PC-3 (cell line): ENCODE data around the gene MGAT5. TPM values are rescaled to one million over a fixed set of nuclear protein-coding genes. Genes with fewer than 3 reads are reported as not detected.

Experiments
- ATAC-seq: fragments of 200-7000 bp; cut with Tn5 transposase; 2 replicates; pipeline ENCODE4 v1.9.1; 2020; ENCODE audit warnings: mild to moderate bottlenecking, moderate library complexity
- BruUV-seq: library from RNA; stranded (reverse); fragments of 400-500 nt; replicated peaks from 2 replicates; lab custom pipeline; 2021; lab: Mats Ljungman, UMichigan
- CTCF ChIA-PET: fragments of 300-600 bp; sonication (Branson Sonifier 250); formaldehyde crosslinking; loops from one replicate; lab custom pipeline; 2022; ENCODE audit warnings: antibody characterized with exemption; lab: Charles Lee
- POLR2A ChIA-PET: fragments of 300-600 bp; sonication (Branson Sonifier 250); formaldehyde crosslinking; loops from one replicate; lab custom pipeline; 2022; ENCODE audit warnings: antibody characterized with exemption; ENCODE audit not compliant: unreplicated experiment; lab: Charles Lee
- DNase-seq: peaks from one replicate; pipeline ENCODE4 v3.0.0-alpha.2; 2015
- H2AFZ ChIP-seq: fragments of 300-600 bp; sonication (generic); 2 replicates; pipeline ENCODE4 v1.6.0; 2016; ENCODE audit warnings: antibody characterized with exemption, low read length
- H3F3A ChIP-seq: fragments of 300-600 bp; sonication (generic); one replicate; pipeline ENCODE4 v1.6.0; 2017; ENCODE audit warnings: antibody characterized with exemption, low read length, control low read depth, mild to moderate bottlenecking; ENCODE audit not compliant: unreplicated experiment
- H3K27ac ChIP-seq: fragments of 300-600 bp; sonication (generic); 2 replicates; pipeline ENCODE4 v1.5.1; 2016; ENCODE audit warnings: mild to moderate bottlenecking, low read length
- H3K27me3 ChIP-seq: fragments of 300-600 bp; sonication (generic); 2 replicates; pipeline ENCODE4 v1.6.1; 2016; ENCODE audit warnings: low read length, mixed read lengths
- H3K36me3 ChIP-seq: fragments of 300-600 bp; sonication (generic); 2 replicates; pipeline ENCODE4 v1.6.1; 2016; ENCODE audit warnings: low read depth, mixed run types, low read length, mixed read lengths
- H3K4me1 ChIP-seq: fragments of 300-600 bp; sonication (generic); 2 replicates; pipeline ENCODE4 v1.5.1; 2016; ENCODE audit warnings: low read length; ENCODE audit not compliant: insufficient read depth
- H3K4me2 ChIP-seq: fragments of 300-600 bp; sonication (generic); 2 replicates; pipeline ENCODE4 v1.6.0; 2016; ENCODE audit warnings: low read length
- H3K4me3 ChIP-seq: fragments of 300-600 bp; sonication (generic); 2 replicates; pipeline ENCODE4 v1.5.1; 2016; ENCODE audit warnings: mild to moderate bottlenecking, low read length, mixed read lengths
- H3K79me2 ChIP-seq: fragments of 300-600 bp; sonication (generic); 2 replicates; pipeline ENCODE4 v1.6.1; 2017; ENCODE audit warnings: low read length, mixed read lengths
- H3K9ac ChIP-seq: fragments of 300-600 bp; sonication (generic); 2 replicates; pipeline ENCODE4 v1.6.0; 2016; ENCODE audit warnings: mild to moderate bottlenecking, low read length
- H3K9me2 ChIP-seq: fragments of 300-600 bp; sonication (generic); replicated peaks from 2 replicates; pipeline ENCODE4 v1.6.1; 2016; ENCODE audit warnings: mixed run types, low read length, mixed read lengths
- H3K9me3 ChIP-seq: fragments of 300-600 bp; sonication (generic); 2 replicates; pipeline ENCODE4 v1.6.1; 2016; ENCODE audit warnings: low read length, mixed read lengths
- H4K20me1 ChIP-seq: fragments of 300-600 bp; sonication (generic); 2 replicates; pipeline ENCODE4 v1.6.1; 2016; ENCODE audit warnings: low read length, mixed read lengths
- CTCF ChIP-seq: fragments of 300-600 bp; sonication (generic); conservative IDR thresholded peaks from 2 replicates; pipeline ENCODE4 v1.5.1; 2017; ENCODE audit warnings: antibody characterized with exemption, low read depth, mild to moderate bottlenecking, low read length
- EZH2 ChIP-seq: fragments of 300-600 bp; sonication (generic); IDR thresholded peaks from one replicate; pipeline ENCODE4 v1.6.1; 2017; ENCODE audit warnings: antibody characterized with exemption, mild to moderate bottlenecking, low read length; ENCODE audit not compliant: unreplicated experiment
- EZH2phosphoT487 ChIP-seq: fragments of 300-600 bp; sonication (generic); IDR thresholded peaks from 2 replicates; pipeline ENCODE4 v1.6.1; 2018; ENCODE audit warnings: mild to moderate bottlenecking, antibody characterized with exemption, low read length, borderline replicate concordance
- intact Hi-C: fragments of 100-400 bp; cut with micrococcal nuclease; formaldehyde crosslinking; loops from 2 replicates; pipeline ENCODE4 v1.9.0; 2023
- total RNA-seq: library from RNA; depleted of rRNA; stranded (reverse); fragments of >200 nt; gene quantifications from 2 replicates; pipeline ENCODE4 v1.2.3, GENCODE V29; 2014

MGAT5 gene
- total RNA-seq, 1 experiment from 2014 or later, result 33.8 TPM

GRCh38 chr2:134501476-134502091 lies 247.7 kb downstream of the MGAT5 start:
- ATAC-seq (no peak), DNase-seq (no peak)
- no peak overlapping the region for H2AFZ ChIP-seq
- no peaks in the 10 kb centered on the region for H3K9me3 ChIP-seq
- 0 out of 2 replicates have a peak, but pooled peaks cover 4% of the 10 kb centered on the region for H3K4me1 ChIP-seq
- H3K9ac ChIP-seq, result no peak overlapping the region
- H4K20me1 ChIP-seq, result no peaks in the 10 kb centered on the region
- no peak overlapping the region for H3K4me2 ChIP-seq
- no peaks in the 10 kb centered on the region for H3K36me3 ChIP-seq
- H3K27me3 ChIP-seq, result no peaks in the 10 kb centered on the region
- H3K9me2 ChIP-seq, result no peaks in the 10 kb centered on the region
- intact Hi-C loops, result no loop called here
- H3K4me3 ChIP-seq, result no peak overlapping the region
- no TSS peak for BruUV-seq
- no peaks in the 10 kb centered on the region for H3F3A ChIP-seq
- no peak for TF ChIP-seq EZH2phosphoT487
- TF ChIP-seq CTCF, result no peak
- TF ChIP-seq EZH2, result no peak
- H3K27ac ChIP-seq, result no peak overlapping the region
- H3K79me2 ChIP-seq, result no peaks in the 10 kb centered on the region
- ChIA-PET CTCF (no interaction called here), POLR2A (no interaction called here)

GRCh38 chr2:134502104-134502503 lies 248.2 kb downstream of the MGAT5 start:
- POLR2A ChIA-PET, result no interaction called here
- Histone ChIP-seq H3K9me2 (no peaks in the 10 kb centered on the region), H2AFZ (no peak overlapping the region), H3K9me3 (no peaks in the 10 kb centered on the region), H3K27ac (no peak overlapping the region), H3K27me3 (no peaks in the 10 kb centered on the region), H4K20me1 (no peaks in the 10 kb centered on the region), H3K79me2 (no peaks in the 10 kb centered on the region), H3K9ac (no peak overlapping the region), H3F3A (no peaks in the 10 kb centered on the region), H3K4me2 (no peak overlapping the region), H3K4me1 (0 out of 2 replicates have a peak, but pooled peaks cover 4% of the 10 kb centered on the region), H3K36me3 (no peaks in the 10 kb centered on the region), H3K4me3 (no peak overlapping the region)
- DNase-seq (no peak), ATAC-seq (no peak)
- no TSS peak for BruUV-seq
- CTCF ChIA-PET, result no interaction called here
- intact Hi-C loops, result no loop called here
- TF ChIP-seq EZH2phosphoT487 (no peak), EZH2 (no peak), CTCF (no peak)
